ENCODE data around the gene ERC2. TPM values are rescaled to one million over a fixed set of nuclear protein-coding genes. Genes with fewer than 3 reads are reported as not detected.

ERC2 gene
- total RNA-seq, 2 experiments from 2014 or later, result not detected

GRCh38 chr3:55724407-55724784 is 743.9 kb downstream of the ERC2 start:
- Histone ChIP-seq H3K9me3 (ENCODE audit: low read length) (no peaks in the 10 kb centered on the region; the same call in 1 of the 2 replicates), H4K20me1 (ENCODE audit: insufficient read depth, low read length) (no peaks in the 10 kb centered on the region), H3K36me3 (ENCODE audit: insufficient read depth, low read length) (no peaks in the 10 kb centered on the region), H2AFZ (ENCODE audit: low read length) (peak overlapping the region; percentile 76; the same call in 1 of the 2 replicates), H3K9me2 (ENCODE audit: insufficient read depth, low read length) (no peaks in the 10 kb centered on the region), H3K27ac (ENCODE audit: low read depth, low read length, poor library complexity, severe bottlenecking) (peak overlapping the region; percentile 94), H3K79me2 (ENCODE audit: insufficient read depth, low read depth, low read length) (no peaks in the 10 kb centered on the region), H3K4me1 (ENCODE audit: insufficient read depth, low read length, poor library complexity, severe bottlenecking) (peaks cover 95% of the 10 kb centered on the region), H3K4me3 (ENCODE audit: low read depth, low read length, poor library complexity, severe bottlenecking) (peak overlapping the region; percentile 34), H3K4me2 (ENCODE audit: low read length) (peak overlapping the region; percentile 60)
- DNase-seq (ENCODE audit: low spot score), result no peak
- ChIA-PET CTCF (ENCODE audit: unreplicated experiment) (no interaction called here), POLR2A (interaction anchor here (0.9 to 4.8 kb wide), 7 partner anchors 14 to 237 kb away, joined by 3 to 21 read pairs (median 6); partner anchors contain the start of gene WNT5A)
- TF ChIP-seq EZH2phosphoT487 (IDR thresholded peaks at IDR 0.05; ENCODE audit: borderline replicate concordance, low read depth, low read length), result no peak
- TF ChIP-seq CTCF (conservative IDR thresholded peaks at IDR 0.05; ENCODE audit: low read length), result no peak
- TSS peak; percentile 78 for BruUV-seq (replicated peaks)
- intact Hi-C loops (cut with micrococcal nuclease; ENCODE audit: unreplicated experiment), result loop anchor here (2.0 to 5.0 kb wide), 4 partner anchors 34 to 872 kb away; no protein-coding TSS in a partner anchor

GRCh38 chr3:55723653-55724406 is 744.4 kb downstream of the ERC2 start:
- intact Hi-C loops (cut with micrococcal nuclease; ENCODE audit: unreplicated experiment), result loop anchor here (2.0 to 5.0 kb wide), 4 partner anchors 33 to 872 kb away; no protein-coding TSS in a partner anchor
- H3K36me3 ChIP-seq (ENCODE audit: insufficient read depth, low read length), result no peaks in the 10 kb centered on the region

More at GRCh38 chr3:55723653-55724406, 744.4 kb downstream of the ERC2 start:
- Histone ChIP-seq H3K4me1 (ENCODE audit: insufficient read depth, low read length, poor library complexity, severe bottlenecking) (peaks cover 95% of the 10 kb centered on the region), H3K4me3 (ENCODE audit: low read depth, low read length, poor library complexity, severe bottlenecking) (peak overlapping the region; percentile 34), H3K9me3 (ENCODE audit: low read length) (no peaks in the 10 kb centered on the region; the same call in 1 of the 2 replicates), H2AFZ (ENCODE audit: low read length) (peak overlapping the region; percentile 76; the same call in 1 of the 2 replicates), H3K27ac (ENCODE audit: low read depth, low read length, poor library complexity, severe bottlenecking) (peak overlapping the region; percentile 94), H4K20me1 (ENCODE audit: insufficient read depth, low read length) (no peaks in the 10 kb centered on the region), H3K9me2 (ENCODE audit: insufficient read depth, low read length) (no peaks in the 10 kb centered on the region), H3K79me2 (ENCODE audit: insufficient read depth, low read depth, low read length) (no peaks in the 10 kb centered on the region), H3K4me2 (ENCODE audit: low read length) (peak overlapping the region; percentile 60)
- DNase-seq (ENCODE audit: low spot score), result peak; percentile 75
- ChIA-PET POLR2A (interaction anchor here (0.7 to 4.8 kb wide), 8 partner anchors 14 to 237 kb away, joined by 3 to 21 read pairs (median 5); partner anchors contain the start of gene WNT5A), CTCF (ENCODE audit: unreplicated experiment) (no interaction called here)
- no TSS peak for BruUV-seq (replicated peaks)
- TF ChIP-seq EZH2phosphoT487 (IDR thresholded peaks at IDR 0.05; ENCODE audit: borderline replicate concordance, low read depth, low read length) (no peak), CTCF (conservative IDR thresholded peaks at IDR 0.05; ENCODE audit: low read length) (0 out of 2 replicates have a peak, but pooled peaks have one; percentile 30)

Data from OCI-LY7 (cell line).